Astrocyte (in vitro differentiated cells and primary cell): ENCODE data around the gene GAB2. TPM values are rescaled to one million over a fixed set of nuclear protein-coding genes. Genes with fewer than 3 reads are reported as not detected.

Experiments used
- DNase-seq: peaks from one replicate; pipeline ENCODE4 v3.0.0-alpha.2; 2010; ENCODE audit warnings: low read depth
- FAIRE-seq: peaks from 2 replicates; lab custom pipeline; 2011; peaks lifted over from hg19 to GRCh38; lab: Jason Lieb, UNC
- H2AFZ ChIP-seq: 2 replicates; pipeline ENCODE4 v1.6.0; 2012; ENCODE audit warnings: low read depth, low read length, inconsistent platforms
- H3K27ac ChIP-seq: 2 replicates; pipeline ENCODE4 v1.5.1; 2011; ENCODE audit warnings: low read depth, low read length, inconsistent platforms
- H3K27me3 ChIP-seq: 2 replicates; pipeline ENCODE4 v1.6.0; 2011; ENCODE audit warnings: low read length, inconsistent platforms; ENCODE audit not compliant: insufficient read depth
- H3K36me3 ChIP-seq: 2 replicates; pipeline ENCODE4 v1.5.1; 2011; ENCODE audit warnings: low read length, inconsistent platforms; ENCODE audit not compliant: insufficient read depth
- H3K4me1 ChIP-seq: 2 replicates; pipeline ENCODE4 v1.5.1; 2011; ENCODE audit warnings: low read length, inconsistent platforms; ENCODE audit not compliant: insufficient read depth
- H3K4me2 ChIP-seq: 2 replicates; pipeline ENCODE4 v1.6.0; 2012; ENCODE audit warnings: low read length, inconsistent platforms
- H3K4me3 ChIP-seq: 2 replicates; pipeline ENCODE4 v1.5.1; 2011; ENCODE audit warnings: low read depth, mild to moderate bottlenecking, low read length, inconsistent platforms; ENCODE audit not compliant: insufficient read depth
- H3K79me2 ChIP-seq: 2 replicates; pipeline ENCODE4 v1.6.0; 2012; ENCODE audit warnings: mild to moderate bottlenecking, low read length, inconsistent platforms; ENCODE audit not compliant: insufficient read depth
- H3K9ac ChIP-seq: 2 replicates; pipeline ENCODE4 v1.6.0; 2012; ENCODE audit warnings: mild to moderate bottlenecking, low read length, inconsistent platforms
- H3K9me3 ChIP-seq: 2 replicates; pipeline ENCODE4 v1.5.1; 2012; ENCODE audit warnings: low read depth, mild to moderate bottlenecking, low read length, inconsistent platforms; ENCODE audit not compliant: insufficient read depth
- H4K20me1 ChIP-seq: 2 replicates; pipeline ENCODE4 v1.6.0; 2012; ENCODE audit warnings: low read length, inconsistent platforms; ENCODE audit not compliant: insufficient read depth
- H3K27ac Mint-ChIP-seq: one replicate; pipeline ENCODE4 v1.8.0; 2021; ENCODE audit warnings: mild to moderate bottlenecking, mixed read lengths; ENCODE audit not compliant: unreplicated experiment
- H3K27me3 Mint-ChIP-seq: one replicate; pipeline ENCODE4 v1.8.0; 2021; ENCODE audit warnings: low read depth, mixed read lengths; ENCODE audit not compliant: unreplicated experiment
- H3K36me3 Mint-ChIP-seq: one replicate; pipeline ENCODE4 v1.8.0; 2021; ENCODE audit warnings: low read depth, mixed read lengths; ENCODE audit not compliant: unreplicated experiment
- H3K4me1 Mint-ChIP-seq: one replicate; pipeline ENCODE4 v1.8.0; 2021; ENCODE audit warnings: low read depth, mixed read lengths; ENCODE audit not compliant: unreplicated experiment
- H3K4me3 Mint-ChIP-seq: one replicate; pipeline ENCODE4 v1.8.0; 2021; ENCODE audit warnings: mild to moderate bottlenecking, moderate library complexity, mixed read lengths; ENCODE audit not compliant: unreplicated experiment
- H3K9me3 Mint-ChIP-seq: one replicate; pipeline ENCODE4 v1.8.0; 2021; ENCODE audit warnings: mild to moderate bottlenecking, mixed read lengths; ENCODE audit not compliant: unreplicated experiment
- CTCF ChIP-seq: IDR thresholded peaks from 2 replicates; pipeline ENCODE4 v1.5.1; 2011; ENCODE audit warnings: low read depth, mild to moderate bottlenecking, inconsistent platforms, low read length, moderate library complexity; ENCODE audit not compliant: insufficient read depth
- EZH2 ChIP-seq: IDR thresholded peaks from 2 replicates; pipeline ENCODE4 v1.6.1; 2012; ENCODE audit warnings: mild to moderate bottlenecking, low read length, inconsistent platforms; ENCODE audit not compliant: insufficient read depth
- total RNA-seq: library from RNA; stranded (reverse); gene quantifications from 2 replicates; pipeline ENCODE4 v1.2.1, GENCODE V29; 2021

GAB2 gene
- total RNA-seq, 1 donor from 2014 or later, result 18.2 TPM

- no peak overlapping the region for H3K9ac ChIP-seq
- H3K27me3 Mint-ChIP-seq, result no peaks in the 10 kb centered on the region
Observed at GRCh38 chr11:78282821-78283220, 134.8 kb downstream of the GAB2 start.

GRCh38 chr11:78281511-78281910, 136.1 kb downstream of the GAB2 start:
- Mint-ChIP-seq H3K4me1 (no peaks in the 10 kb centered on the region), H3K36me3 (peaks cover 5% of the 10 kb centered on the region), H3K9me3 (no peaks in the 10 kb centered on the region), H3K4me3 (no peak overlapping the region), H3K27ac (peak overlapping the region; percentile 14), H3K27me3 (no peaks in the 10 kb centered on the region)
- H3K9ac ChIP-seq, result no peak overlapping the region
- H3K36me3 ChIP-seq, result no peaks in the 10 kb centered on the region
- DNase-seq (no peak), FAIRE-seq (no peak)
- H3K27ac ChIP-seq, result no peak overlapping the region
- no peak overlapping the region for H2AFZ ChIP-seq
- H3K9me3 ChIP-seq, result no peaks in the 10 kb centered on the region
- no peaks in the 10 kb centered on the region for H3K4me1 ChIP-seq
- H4K20me1 ChIP-seq, result peaks cover 5% of the 10 kb centered on the region
- no peaks in the 10 kb centered on the region for H3K27me3 ChIP-seq
- no peaks in the 10 kb centered on the region for H3K79me2 ChIP-seq
- no peak overlapping the region for H3K4me3 ChIP-seq
- H3K4me2 ChIP-seq, result no peak overlapping the region
- TF ChIP-seq EZH2 (no peak), CTCF (no peak)

More at GRCh38 chr11:78282821-78283220, 134.8 kb downstream of the GAB2 start:
- H3K4me3 ChIP-seq, result no peak overlapping the region
- Mint-ChIP-seq H3K4me1 (no peaks in the 10 kb centered on the region), H3K27ac (no peak overlapping the region), H3K36me3 (peaks cover 5% of the 10 kb centered on the region), H3K4me3 (no peak overlapping the region), H3K9me3 (no peaks in the 10 kb centered on the region)
- FAIRE-seq (no peak), DNase-seq (no peak)
- no peak overlapping the region for H3K27ac ChIP-seq
- no peak overlapping the region for H3K4me2 ChIP-seq
- no peak overlapping the region for H2AFZ ChIP-seq
- no peaks in the 10 kb centered on the region for H3K4me1 ChIP-seq
- no peaks in the 10 kb centered on the region for H3K9me3 ChIP-seq
- peaks cover 5% of the 10 kb centered on the region for H4K20me1 ChIP-seq
- no peak for TF ChIP-seq CTCF
- no peaks in the 10 kb centered on the region for H3K79me2 ChIP-seq
- H3K36me3 ChIP-seq, result no peaks in the 10 kb centered on the region
- H3K27me3 ChIP-seq, result no peaks in the 10 kb centered on the region

DNA sequence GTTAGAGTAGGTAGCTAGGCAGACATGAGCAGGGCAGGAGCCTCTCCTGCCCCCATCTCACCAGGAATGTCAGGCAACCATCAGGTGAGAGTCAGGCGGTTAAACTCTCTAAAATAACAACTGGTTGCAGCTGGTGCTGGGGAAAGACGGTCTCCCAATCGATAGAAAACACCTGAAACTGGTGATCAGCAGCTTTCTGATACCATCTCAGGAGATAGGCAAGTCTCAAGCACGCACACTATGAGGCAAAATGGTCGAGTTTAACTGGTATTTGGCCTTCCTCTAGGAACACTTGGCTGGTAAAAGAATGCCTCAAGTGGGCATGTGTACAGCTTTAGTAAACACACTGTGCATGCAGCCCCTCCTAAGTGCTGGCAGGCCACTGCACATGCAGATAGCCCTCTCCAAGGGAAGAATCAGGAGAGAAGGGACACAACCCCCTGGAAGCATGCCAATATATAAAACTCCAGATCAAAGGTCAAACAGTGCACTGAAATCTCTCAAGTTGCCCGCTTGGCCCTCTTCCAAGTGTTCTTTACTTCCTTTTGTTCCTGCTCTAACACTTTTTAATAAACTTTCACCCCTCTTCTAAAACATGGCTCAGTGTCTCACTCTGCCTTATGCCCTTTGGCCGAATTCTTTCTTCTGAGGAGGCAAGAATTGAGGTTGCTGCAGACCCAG, 140.2 kb downstream of the GAB2 start:
- no peak overlapping the region for H3K4me3 Mint-ChIP-seq
- no peaks in the 10 kb centered on the region for H4K20me1 ChIP-seq
- peaks cover 17% of the 10 kb centered on the region for H3K36me3 Mint-ChIP-seq
- FAIRE-seq (no peak), DNase-seq (no peak)
- H3K27me3 Mint-ChIP-seq, result no peaks in the 10 kb centered on the region
- TF ChIP-seq CTCF (no peak), EZH2 (no peak)
- no peaks in the 10 kb centered on the region for H3K4me1 Mint-ChIP-seq
- H3K27ac Mint-ChIP-seq, result no peak overlapping the region
- H3K9ac ChIP-seq, result no peak overlapping the region
- H3K9me3 ChIP-seq, result no peaks in the 10 kb centered on the region
- H3K4me1 ChIP-seq, result no peaks in the 10 kb centered on the region
- no peaks in the 10 kb centered on the region for H3K27me3 ChIP-seq
- H3K36me3 ChIP-seq, result no peaks in the 10 kb centered on the region
- H2AFZ ChIP-seq, result no peak overlapping the region
- peaks cover 5% of the 10 kb centered on the region for H3K9me3 Mint-ChIP-seq
- no peak overlapping the region for H3K4me3 ChIP-seq
- no peak overlapping the region for H3K27ac ChIP-seq
- H3K79me2 ChIP-seq, result no peaks in the 10 kb centered on the region
- no peak overlapping the region for H3K4me2 ChIP-seq
